SK-N-MC (cell line): ENCODE data around the gene DAB1.

Source experiments
- EZH2 ChIP-seq: fragments of 200-600 bp; sonication (generic); IDR thresholded peaks from one replicate; pipeline ENCODE4 v1.6.1; 2017; ENCODE audit warnings: antibody characterized with exemption
- FOXP2 ChIP-seq: optimal IDR thresholded peaks from 2 replicates; pipeline ENCODE3; 2011; ENCODE audit warnings: mild to moderate bottlenecking, moderate library complexity; ENCODE audit not compliant: insufficient read depth; ENCODE audit errors: extremely low read length, control extremely low read depth
- POLR2AphosphoS5 ChIP-seq: IDR thresholded peaks from 2 replicates; pipeline ENCODE4 v1.6.1; 2012; ENCODE audit warnings: mild to moderate bottlenecking, low read depth, low read length, borderline replicate concordance

DNA sequence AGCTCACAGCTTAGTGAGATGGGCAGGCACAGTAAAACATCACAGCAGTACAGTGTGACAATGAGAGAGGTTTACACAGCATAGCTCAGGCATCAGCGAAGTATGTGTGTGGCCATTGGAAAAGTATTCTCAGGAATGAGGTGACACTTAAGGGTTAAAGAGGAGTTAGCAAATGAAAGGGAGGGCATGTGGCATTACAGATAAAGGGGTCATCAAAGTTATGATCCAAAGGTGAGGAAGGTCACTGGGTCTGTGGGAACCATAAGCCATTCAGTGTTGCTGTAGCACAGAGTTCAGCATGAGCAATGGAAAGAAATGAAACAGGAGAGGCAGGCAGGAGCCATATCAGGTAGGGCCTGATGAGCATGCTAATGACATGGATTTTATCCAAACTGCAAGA is 453.6 kb downstream of the DAB1 start:
- TF ChIP-seq EZH2 (no peak), POLR2AphosphoS5 (no peak), FOXP2 (no peak)
